ENCODE measurements around the gene NCOR2.

NCOR2 gene

GRCh38 chr12:124527861-124528561, 39.4 kb downstream of the NCOR2 start:
- no peak for DNase-seq (ENCODE audit: low read depth)

DNA sequence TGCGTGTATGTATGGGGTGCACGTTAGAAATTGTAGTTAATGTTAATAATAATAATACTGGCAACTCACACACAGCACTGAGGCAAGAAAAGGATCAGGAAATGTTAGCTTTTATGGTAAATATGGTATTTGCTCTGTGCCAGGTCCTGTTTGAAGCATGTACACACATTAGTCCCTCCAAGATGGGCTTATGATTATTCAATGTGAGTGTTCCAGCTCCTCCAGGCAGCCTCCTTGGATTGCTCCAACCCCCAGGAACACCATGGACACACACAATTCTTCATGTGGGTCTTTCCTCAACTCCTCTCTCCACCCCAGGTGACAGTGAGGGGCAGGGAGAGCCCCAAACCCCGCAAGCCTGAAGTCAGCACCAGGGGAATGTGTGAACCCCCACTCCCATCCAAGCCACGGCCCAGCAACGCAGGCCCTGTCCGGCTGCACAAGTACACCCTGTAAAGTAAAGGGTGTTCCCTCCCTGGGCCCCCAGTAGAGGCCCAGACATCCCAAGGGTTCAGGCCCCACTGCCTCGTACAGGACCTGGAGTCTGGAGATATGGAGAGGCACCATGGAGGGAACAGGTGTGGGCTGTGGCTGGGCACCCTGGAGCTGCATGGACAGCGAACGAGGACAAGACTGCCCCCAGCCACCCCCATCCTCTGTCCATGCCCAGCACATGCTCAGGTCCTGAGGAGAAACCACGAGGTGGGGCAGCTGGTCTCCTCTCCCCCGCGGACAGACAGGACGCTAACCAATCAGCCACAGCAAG, 41.3 kb downstream of the NCOR2 start:
- DNase-seq (ENCODE audit: low read depth): no peak

GRCh38 chr12:124525455-124525854, 42.0 kb downstream of the NCOR2 start:
- DNase-seq (ENCODE audit: low read depth): no peak

DNA sequence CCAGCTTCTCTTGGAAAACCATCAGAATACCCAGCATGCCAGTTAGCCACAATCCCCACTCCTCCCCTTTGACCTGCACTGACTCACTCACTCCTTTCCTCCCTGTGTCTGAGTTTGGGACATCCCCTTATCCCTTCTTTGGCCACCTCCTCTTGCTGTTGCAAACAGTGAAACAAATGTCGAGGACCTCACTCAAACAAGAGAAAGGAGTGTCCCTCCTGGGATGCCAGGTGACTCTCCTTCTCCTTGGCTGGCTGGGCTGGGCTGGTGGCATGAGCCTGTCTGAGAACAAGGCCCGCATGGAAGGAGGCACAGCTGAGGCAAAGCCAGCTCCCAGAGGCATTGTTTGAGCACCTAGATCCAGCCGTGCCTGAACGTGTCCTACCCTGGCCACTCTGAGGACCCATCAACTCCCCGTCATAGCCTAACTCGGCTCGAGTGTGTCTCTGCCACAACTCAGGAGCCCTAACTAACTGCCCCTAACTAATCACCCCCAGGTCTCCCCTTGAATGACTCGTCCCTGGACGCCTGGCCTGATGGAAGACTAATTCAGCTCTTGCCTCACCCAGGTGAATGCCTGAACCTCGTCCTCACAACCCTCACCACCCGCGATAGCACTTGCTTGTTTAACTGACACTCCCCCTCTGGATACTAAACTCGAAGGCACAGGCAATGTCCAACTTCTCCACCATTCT, 43.0 kb downstream of the NCOR2 start:
- no peak for DNase-seq (ENCODE audit: low read depth)

GRCh38 chr12:124523071-124523470, 44.3 kb downstream of the NCOR2 start:
- no peak for DNase-seq (ENCODE audit: low read depth)

GRCh38 chr12:124520907-124521306, 46.5 kb downstream of the NCOR2 start:
- DNase-seq (ENCODE audit: low read depth): no peak

- DNase-seq (ENCODE audit: low read depth): no peak
Measured at GRCh38 chr12:124520265-124520701, 47.1 kb downstream of the NCOR2 start.

- DNase-seq (ENCODE audit: low read depth): no peak
Measured at GRCh38 chr12:124519746-124520145, 47.7 kb downstream of the NCOR2 start.

GRCh38 chr12:124518051-124518932, 49.1 kb downstream of the NCOR2 start:
- DNase-seq (ENCODE audit: low read depth): no peak

Data from T follicular helper cell (primary cell).